ENCODE measurements around the gene RAB40C.

The RAB40C gene

DNA sequence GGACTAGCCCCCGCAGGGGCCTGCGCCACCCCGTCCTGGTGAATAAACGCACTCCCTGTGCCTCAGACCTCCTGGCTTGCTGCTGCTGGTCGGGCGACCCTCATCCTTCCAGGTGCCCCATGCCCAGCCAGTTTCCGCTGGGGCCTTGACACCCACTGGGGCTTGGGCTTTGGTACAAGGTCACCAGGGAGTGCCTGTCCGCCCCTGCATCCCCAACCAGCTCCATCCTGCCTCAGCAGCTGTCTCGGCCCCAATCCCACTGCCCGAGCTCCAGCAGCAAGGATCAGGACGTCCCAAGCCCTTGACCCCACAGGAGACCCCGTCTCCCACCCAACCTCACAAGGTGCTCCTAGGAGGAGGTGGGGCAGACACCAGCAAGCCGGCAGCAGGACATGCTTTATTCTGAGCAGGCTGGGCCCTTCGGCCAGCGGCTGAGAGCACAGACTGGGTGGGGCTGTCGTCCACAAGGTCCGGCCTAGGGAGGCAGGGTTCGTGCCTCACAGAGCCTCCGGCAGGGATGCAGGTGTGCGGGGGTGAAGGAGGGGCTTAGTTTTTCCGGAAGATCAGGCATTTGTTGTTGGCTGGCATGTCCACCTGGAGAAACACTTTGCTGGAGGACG lies 44.3 kb downstream of the RAB40C start:
- no peak for DNase-seq

DNA sequence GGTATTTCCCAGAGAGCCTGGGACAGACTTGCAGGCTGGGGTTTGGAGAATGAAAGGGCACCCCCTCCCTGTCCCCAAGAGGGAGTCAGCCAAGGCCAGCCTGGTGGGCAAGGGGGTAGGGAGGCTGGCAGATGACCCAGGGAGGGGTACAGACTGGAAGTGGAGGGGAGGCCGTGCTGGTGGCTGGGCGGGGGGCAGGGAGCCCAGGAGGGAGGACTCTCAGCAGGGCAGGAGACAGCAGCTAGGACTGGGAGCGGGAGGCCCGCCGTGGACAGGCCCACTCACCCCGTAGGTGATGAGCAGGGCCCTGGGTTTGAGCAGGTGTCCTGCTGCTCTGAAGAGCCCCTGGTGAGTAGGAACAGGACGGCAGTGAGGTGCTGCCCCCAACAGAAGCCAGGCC lies 45.1 kb downstream of the RAB40C start:
- no peak for DNase-seq

DNA sequence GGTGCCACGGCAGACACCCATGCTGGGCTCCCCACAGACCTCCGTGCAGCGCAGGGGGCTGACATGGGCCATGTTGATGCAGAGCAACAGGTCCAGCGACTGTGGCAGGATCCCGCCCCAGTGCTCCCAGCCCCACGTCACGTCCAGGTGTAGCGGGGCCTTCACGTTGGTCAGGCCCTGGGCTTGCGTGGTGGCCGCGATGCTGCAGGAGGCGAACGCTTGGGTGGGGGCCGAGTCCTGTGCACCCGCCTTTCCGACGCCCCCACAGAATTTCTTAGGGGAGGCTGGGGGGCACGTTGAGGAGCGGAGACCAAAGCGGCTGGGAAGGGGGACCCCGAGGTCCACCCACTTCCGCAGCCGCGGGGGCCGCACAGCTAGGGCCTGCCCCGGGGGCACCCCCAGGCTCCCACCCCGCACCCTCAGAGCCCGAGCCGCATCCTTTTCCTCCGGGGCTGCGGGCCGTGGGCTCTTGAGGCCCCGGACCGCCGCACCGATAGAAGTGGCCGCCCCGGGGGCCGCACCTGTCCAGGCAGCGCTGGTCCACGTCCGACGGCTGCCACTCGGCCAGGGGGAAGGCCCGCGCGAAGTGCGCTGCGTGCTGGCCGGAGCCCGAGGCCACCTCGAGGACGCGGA lies 45.8 kb downstream of the RAB40C start:
- DNase-seq: no peak

DNA sequence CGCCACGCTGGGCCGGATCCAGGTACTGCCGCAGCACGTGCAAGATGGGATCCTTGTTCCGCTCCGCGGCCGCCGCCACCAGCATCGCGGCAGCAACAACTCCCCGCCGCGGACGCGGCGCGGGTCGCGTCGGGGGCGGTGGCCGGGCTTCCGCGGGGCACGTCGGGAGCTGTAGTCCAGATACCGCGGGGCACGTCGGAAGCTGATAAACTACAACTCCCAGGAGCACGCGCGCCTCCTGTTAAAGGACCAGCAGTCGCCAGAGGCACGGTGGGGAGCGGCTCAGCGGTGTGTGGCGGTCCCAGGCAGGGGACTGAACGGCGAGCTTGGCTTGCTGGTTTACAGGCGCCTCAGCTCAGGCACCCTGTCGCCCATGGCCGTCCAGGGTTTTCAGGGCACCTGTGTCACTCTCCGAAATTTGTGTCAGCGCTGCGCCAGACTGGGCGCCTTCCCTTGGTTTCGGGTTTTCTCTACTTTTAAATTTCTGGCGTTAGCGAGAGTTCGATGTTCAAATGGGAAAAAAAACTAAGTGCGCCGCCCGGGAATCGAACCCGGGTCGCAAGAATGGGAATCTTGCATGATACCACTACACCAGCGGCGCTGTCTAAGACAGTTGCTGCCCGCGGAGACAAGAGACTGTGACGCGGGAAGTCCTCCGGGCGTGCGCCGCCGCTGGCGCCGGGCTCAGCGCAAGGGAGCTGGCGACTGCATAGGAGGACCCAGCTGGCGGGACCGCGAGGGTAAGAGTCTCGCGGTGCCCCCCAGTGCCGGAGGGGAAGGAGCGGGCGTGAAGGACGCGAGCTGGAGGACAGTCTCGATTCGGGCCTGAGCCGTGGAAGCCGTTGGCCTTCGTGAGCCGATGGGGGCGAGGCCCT lies 46.6 kb downstream of the RAB40C start, which contains the start of gene METTL26:
TSS of gene METTL26 (minus strand) at position 100 of the 875 bp plus-strand sequence. CDS start at position 85, 15 bp downstream.
- peak; percentile 95 for DNase-seq

DNA sequence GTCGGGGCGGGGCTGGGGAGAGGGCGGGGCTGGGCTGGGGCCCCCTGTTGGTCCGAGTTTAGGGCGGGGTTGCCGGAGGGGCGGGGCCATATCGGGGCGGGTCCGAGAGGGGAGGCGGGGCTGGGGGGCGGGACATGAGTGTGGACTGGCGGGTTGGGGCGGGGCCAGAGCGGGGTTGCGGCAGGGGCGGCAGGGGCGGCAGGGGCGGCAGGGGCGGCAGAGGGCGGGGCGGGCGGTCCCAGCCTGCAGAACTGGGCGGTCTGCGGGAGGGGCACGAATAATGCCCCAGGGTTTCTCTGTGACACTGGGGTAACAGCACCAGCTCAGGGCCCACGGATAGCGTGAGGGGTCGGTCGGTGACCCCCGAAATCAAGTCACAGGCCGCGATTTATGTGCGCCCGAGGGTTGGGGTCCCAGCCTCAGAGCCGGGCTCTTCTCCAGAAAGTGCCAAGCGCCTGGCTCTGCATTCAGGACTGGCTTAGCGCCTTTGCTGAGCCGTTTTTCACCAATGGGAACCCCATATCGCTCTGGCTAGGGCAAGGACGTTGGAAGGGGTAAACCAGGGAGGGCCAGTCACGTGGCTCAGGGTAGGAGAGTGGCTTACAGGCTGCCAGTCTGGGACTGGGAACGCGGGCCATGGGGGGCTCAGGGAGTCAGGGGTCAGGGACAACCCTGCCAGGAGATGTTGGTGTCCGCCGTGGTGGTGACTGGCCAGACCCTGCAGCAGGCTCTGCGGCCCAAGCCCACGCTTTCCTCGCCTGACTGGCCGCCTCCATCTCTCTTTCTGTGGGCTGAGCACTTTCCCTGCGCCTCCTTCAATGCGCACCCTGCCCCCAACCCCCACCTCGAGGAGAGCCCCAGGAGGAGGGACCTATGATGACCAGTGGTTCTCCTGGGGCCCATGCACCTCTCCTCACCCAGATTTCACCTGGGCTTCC lies 47.5 kb downstream of the RAB40C start:
- DNase-seq: peak; percentile 90

DNA sequence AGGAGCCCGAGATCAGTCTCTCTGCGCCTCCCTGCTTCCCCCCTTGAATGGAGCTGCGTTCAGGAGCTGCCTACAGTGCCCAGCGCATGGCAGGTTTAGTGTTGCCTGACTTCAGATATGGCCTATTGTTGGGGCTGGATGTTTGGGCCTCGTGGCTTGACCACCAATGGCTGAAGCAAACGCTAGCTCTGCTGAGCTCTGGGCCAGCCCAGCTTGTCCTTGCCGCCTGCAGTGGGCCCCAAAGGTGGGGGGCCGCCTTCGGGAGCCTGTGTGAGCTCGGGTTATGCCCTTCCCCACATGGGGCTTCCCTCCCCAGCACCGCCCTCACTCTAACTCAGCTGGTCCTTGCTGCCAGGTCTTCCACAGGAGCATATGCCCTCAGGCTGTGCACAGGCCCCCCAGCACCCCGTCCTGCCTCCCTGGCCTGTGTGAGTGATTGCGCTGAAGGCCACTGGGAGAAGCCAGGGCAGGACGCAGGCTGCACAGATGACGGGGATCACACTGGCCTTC lies 48.2 kb downstream of the RAB40C start:
- no peak for DNase-seq

DNA sequence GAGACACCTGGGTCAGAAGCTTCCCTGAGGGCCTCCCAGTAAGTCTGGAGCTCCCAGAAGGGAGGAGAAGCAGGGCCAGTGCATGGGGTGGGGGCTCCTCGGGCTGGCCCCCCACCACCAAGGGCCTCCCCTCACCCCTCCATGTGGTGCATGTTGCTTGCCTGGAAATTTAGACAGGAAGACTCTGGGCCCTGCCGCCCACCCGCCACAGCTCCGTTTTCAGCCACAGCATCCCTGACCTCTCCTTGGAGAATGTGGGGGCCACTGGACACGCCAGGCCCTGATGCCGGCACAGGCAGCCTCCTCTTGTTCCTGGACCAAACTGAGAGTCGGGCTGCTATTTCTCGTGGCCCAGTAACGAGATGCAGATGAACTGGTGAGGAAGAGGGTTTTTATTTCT lies 49.0 kb downstream of the RAB40C start:
- no peak for DNase-seq

DNA sequence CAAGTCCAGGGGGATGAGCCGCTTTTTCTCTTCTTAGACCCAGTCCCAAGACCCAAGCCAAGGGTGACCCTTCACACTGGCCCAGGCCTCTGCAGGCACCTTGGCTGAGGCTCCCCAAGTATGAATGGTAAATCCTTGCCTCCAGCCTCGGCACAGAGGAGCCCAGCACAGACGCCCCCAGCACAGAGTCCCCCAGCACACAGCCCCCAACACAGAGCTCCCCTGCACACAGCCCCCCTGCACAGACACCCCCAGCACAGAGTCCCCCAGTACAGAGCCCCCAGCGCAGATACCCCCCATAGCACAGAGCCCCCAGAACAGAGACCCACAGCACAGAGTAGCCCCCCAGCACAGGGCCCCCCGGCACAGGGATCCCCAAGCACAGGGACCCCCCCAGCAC lies 50.7 kb downstream of the RAB40C start:
- DNase-seq: no peak

DNA sequence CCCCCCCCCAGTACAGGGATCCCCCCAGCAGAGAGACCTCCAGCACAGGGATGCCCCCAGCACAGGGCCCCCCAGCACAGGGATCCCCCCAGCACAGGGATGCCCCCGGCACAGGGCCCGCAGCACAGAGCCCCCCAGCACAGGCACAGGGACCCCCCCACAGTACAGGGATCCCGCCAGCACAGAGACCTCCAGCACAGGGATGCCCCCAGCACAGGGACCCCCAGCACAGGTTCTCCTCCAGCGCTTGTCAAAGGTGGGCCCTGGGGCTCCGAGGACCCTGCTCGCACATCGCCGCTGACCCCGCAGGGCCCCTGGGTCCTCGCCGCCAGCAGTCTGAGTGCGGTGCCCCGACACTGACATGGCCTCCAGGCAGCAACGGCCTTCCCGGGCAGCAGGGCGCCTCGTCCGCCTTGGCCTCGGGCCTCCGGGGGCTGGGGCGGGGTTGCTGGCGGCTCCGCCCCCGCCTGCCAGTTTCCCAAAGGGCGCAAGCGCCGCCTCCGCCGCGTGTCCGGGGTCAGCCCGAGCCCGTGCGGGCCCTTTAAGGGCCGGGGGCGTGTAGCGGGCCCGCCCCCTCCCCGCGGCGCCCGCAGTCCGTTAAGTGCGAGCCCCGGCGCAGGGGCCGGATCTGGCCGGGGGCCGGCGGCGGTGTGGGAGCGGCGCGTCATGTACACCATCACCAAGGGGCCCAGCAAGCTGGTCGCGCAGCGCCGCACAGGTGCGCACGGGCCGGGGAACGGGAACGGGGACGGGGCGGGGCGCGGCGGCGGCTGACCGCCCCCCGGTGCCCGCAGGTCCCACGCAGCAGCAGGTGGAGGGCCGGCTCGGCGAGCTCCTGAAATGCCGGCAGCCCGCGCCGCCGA lies 51.7 kb downstream of the RAB40C start, which contains the start of gene MCRIP2:
TSS of gene MCRIP2 (plus strand) at position 503 of the 863 bp plus-strand sequence. CDS start at position 667, 164 bp downstream.
- peak; percentile 67 for DNase-seq

DNA sequence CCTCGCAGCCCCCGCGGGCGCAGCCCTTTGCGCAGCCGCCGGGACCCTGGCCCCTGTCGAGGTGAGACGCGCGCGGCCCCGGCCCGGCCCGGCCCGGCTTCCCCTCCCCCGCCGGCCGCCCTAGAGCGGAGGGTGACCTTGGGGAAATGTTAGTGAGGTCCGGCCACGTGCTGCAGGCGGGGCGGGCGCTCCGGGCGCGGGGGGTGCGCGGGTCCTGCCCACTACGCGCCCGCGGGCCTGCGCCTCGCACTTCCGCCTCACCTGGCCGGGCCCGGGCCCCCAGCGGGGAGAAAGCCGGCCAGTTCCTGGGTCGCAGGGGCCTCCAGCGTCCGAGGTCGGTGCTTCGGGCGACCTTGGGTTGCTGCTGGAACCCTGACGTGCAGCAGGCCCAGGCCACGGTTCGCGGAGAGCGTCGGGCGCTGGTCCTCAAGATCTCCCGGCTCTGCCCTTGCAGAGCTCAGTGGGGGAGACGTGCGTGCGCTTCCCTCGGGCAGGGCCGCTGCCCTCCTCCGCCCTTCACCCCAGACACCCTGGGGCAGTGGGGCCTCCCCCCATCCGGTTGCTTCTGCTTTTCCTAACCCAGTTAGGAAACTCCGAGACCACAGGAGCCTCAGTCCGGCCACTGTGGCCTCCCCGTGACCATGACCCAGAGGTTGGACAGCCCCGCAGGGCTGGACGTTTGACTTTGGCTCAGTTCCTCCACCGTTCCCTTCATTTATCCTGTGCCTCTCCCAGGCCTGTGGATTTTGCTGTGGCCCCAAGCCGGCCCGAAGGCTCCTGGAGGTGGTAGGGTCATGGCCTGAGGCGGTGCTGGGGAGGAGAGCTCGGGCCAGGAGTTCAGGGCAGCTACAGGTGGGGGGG lies 52.6 kb downstream of the RAB40C start:
- DNase-seq: peak; percentile 34

DNA sequence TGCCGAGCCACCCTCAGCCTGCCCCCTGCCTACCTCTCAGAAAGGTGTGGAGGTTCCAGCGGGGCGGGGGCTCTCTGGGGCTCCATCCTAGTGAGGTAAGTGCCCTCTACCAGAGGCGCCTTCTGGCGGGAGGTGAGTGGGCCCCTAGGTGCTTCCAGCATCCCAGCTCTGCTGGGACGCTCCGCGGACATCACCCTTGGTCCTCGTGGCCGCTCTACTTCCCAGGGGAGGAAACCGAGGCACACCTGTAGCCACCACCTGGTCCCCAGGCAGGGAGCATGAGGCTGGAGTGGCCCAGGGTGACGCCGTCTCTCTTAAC lies 53.1 kb downstream of the RAB40C start:
- no peak for DNase-seq

DNA sequence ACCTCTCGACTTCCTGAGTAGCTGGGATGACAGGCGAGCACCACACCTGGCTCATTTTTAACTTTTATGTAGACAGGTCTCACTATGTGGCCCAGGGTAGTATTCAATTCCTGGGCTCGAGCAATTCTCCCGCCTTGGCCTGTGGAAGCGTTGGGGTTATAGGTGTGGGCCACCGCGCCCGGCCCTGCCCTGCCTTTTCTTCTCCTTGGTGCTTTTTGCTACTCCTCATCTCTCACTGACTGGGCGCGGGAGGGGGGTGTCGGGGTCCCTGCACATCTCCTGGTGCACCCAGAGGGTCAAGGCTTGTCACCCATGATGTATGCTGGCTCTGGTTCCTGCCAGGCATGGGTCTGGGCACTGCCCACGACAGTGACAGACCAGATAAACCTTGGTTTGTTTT lies 54.7 kb downstream of the RAB40C start:
- DNase-seq: no peak

DNA sequence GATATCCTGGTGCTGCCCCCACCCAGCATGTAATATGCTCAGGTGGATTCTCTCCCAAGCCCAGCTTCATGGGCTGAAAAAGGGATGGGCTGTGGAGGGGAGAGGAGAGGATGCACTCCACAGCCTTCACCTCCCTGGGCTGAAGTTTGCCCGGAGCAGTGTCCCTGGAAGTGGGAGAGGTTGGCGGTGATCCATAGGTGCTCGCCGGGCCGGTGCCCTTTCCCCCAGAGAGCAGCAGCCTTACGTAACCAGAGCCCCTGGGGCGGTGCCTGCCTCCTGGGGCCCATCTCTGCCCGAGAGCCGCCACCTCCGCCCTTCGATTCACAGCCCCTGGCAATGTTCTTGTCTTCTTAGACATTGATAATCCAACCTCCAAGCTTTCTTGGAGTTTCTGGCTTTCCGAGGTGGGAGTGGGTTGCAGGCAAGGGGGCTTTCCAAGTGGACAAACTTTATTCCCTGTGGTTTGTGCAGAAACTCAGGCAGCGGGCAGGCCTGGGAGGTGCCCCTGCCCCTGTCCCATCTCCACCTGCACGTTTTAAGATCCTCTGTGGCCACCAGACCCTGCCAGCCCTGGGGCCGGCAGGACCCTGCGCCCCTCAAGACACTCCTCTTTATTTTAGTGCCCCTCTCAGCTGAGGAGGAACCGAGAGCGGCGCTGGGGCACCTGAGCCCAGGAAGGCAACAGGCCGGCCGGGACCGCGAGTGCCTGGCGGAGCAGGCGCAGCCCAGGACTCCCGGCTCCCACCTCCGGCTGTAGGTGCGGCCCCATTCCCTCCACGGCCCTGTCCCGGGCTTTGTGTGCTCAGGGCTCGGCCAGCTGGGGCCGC lies 56.2 kb downstream of the RAB40C start:
- DNase-seq: no peak

DNA sequence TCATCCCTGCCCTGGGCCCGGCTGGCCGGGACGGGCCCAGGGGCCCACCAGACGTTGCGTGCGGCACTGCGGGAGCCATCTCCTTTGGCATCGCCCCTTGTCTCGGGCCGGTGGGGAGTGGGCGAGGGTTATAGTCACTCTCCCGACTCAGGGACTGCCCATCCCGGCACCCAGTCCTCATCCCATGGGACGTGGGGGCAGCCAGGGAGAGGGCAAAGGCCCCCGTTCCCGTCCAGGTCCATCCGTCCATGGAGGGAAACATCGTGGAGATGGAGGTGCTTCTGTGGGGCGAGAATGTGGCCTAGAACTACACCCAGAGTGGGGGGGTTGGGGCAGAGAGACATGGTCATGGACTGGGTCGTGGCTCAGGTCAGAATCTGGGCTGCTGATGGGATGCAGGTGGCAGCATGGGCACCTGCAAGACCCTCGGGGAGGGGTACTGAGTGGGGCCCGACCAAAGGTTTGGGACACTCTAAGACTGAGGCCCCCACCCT lies 56.9 kb downstream of the RAB40C start:
- DNase-seq: no peak

DNA sequence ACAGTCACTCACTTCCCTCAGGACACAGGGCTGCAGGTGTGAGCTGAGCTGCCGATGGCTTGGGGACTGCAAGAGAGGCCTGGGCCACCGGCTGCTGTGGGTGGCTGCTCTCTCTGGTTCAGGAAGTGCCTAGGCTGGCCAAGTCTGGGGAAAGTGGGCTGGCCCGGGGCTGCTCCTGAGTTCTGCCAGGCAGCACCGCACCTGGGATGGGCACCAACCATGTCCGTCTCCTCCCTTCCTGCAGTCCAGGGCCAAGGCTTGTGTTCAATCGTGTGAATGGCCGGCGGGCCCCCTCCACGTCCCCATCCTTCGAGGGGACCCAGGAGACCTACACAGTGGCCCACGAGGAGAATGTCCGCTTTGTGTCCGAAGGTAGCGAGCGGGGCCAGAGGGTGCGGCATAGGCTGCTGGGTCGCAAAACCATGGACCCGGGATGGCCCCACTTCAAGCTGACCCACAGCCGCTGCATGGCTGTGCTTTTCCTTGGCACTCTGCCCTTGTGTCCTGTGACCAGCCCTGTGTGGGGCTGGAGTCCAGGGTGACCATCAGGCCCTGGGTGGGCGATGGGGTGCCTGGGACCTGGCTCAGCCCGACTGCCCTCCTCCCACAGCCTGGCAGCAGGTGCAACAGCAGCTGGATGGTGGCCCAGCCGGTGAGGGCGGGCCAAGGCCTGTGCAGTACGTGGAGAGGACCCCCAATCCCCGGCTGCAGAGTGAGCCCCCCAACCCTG lies 57.5 kb downstream of the RAB40C start:
- DNase-seq: no peak

DNA sequence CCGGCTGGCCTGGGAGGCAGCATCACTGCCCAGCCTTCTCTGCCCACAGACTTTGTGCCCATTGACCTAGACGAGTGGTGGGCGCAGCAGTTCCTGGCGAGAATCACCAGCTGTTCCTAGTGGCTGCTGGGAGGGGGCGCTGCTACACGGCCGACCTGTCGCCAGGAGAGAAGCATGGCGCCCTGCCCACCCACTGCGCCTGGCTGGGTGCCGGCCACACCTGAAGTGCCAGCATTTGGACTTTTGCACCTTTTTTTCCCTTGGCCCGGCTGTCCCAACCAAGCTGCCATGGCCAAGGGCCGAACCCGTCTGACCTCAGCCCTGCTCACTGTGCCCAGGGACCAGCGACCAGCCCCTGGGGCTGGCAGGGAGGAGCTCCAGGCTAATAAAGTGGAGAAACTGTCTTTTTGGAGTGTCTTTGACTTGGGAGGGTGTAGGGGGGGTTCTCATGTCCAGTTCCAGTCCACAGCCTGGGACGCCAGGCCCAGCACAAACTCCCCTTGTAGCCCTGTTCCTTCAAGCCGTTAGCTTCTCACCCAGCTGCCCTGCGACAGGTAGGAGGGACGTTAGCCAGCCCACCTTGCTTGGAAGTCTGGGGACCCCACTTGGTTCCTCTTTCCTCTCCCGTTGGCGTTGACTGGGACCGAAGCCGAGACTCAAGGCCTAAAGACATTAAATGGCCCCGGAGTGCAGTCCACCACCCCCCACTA lies 58.4 kb downstream of the RAB40C start:
- DNase-seq: peak; percentile 43

DNA sequence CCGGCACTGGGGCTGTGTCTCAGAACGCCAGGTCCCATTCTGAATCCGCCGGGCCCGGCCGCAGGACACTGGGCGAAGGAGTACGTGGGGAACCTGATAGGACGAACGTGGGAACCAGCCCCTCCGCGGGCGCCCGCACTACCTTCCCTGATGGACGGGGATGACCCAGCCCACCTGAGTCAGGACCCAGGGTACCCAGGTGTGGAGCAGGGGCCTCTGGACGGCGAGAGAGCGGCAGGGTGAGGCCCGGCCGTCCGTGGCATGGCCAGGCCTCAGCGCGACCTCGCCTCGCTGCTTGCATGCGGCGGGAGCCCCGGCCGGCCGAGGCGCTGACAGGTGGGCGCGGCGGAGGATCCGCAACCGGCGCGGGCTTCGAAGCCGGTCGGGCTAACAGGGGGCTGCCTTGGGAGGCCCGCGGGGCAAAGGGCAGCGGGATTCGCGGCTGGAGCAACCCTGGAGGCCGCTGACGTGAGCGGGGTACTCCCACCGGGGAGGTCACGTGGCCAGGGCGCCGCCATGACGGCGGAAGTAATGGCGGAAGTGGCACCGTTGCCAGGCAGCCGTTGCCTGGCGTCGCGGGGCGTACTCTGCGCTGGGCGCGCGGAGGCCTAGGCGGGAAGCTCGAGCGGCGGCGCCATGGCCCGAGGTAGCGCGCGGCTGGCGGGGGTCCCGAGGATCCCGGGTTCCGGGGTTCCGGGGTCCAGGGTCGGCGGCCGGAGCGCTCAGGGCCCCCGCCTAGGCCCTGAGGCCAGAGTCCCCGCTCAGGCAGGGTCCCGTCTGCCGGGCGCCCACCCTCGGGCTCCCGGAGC lies 59.1 kb downstream of the RAB40C start, which contains the start of gene WDR90:
TSS of gene WDR90 (plus strand) at position 585 of the 809 bp plus-strand sequence. CDS start at position 637, 52 bp downstream.
- peak; percentile 91 for DNase-seq

Data from CD4-positive, alpha-beta T cell treated with Interleukin-17A for 1 hour (primary cell).